Stimulated activated CD4-positive, alpha-beta T cell treated with anti-CD3 and anti-CD28 coated beads, Interleukin-12 subunit alpha, Interleukin-12 subunit beta, amount 100 ng/mL, for 24 hours (primary cell): ENCODE data around the gene UNC5A.

Experiments
- DNase-seq, 2 experiments: peaks; one replicate each; pipeline ENCODE4 v3.0.0-alpha.2; 2020; ENCODE audit warnings: low read depth in 2 of 2

UNC5A gene

GRCh38 chr5:176820937-176821336, 10.6 kb downstream of the UNC5A start:
- DNase-seq = no peak

- DNase-seq = no peak
Observed at GRCh38 chr5:176821441-176821840, 11.1 kb downstream of the UNC5A start.

GRCh38 chr5:176822041-176822792, 11.9 kb downstream of the UNC5A start:
- DNase-seq = no peak

GRCh38 chr5:176822793-176823481, 12.6 kb downstream of the UNC5A start:
- no peak for DNase-seq

- no peak for DNase-seq
Observed at GRCh38 chr5:176823869-176824412, 13.6 kb downstream of the UNC5A start.

- DNase-seq = no peak
Observed at GRCh38 chr5:176824604-176825003, 14.2 kb downstream of the UNC5A start.

GRCh38 chr5:176825234-176825633, 14.9 kb downstream of the UNC5A start:
- no peak for DNase-seq

- DNase-seq = no peak
Observed at GRCh38 chr5:176825957-176826356, 15.6 kb downstream of the UNC5A start.

- DNase-seq = no peak
Observed at GRCh38 chr5:176827736-176828414, 17.5 kb downstream of the UNC5A start.

GRCh38 chr5:176829320-176829719, 19.0 kb downstream of the UNC5A start:
- DNase-seq = no peak

- DNase-seq = no peak
Observed at GRCh38 chr5:176830422-176830994, 20.1 kb downstream of the UNC5A start.

- DNase-seq = no peak
Observed at GRCh38 chr5:176830995-176831423, 20.6 kb downstream of the UNC5A start.

- no peak for DNase-seq
Observed at GRCh38 chr5:176831425-176831824, 21.1 kb downstream of the UNC5A start.

GRCh38 chr5:176832162-176832561, 21.8 kb downstream of the UNC5A start:
- no peak for DNase-seq

- DNase-seq = no peak
Observed at GRCh38 chr5:176833286-176833685, 22.9 kb downstream of the UNC5A start.

- DNase-seq = no peak
Observed at GRCh38 chr5:176835918-176836317, 25.6 kb downstream of the UNC5A start.

GRCh38 chr5:176836811-176837706, 26.7 kb downstream of the UNC5A start:
- no peak for DNase-seq

- DNase-seq = peak; percentile 33 to 69
Observed at GRCh38 chr5:176837707-176838115, 27.4 kb downstream of the UNC5A start.

GRCh38 chr5:176843673-176844072, 33.3 kb downstream of the UNC5A start:
- no peak for DNase-seq

- DNase-seq = no peak
Observed at GRCh38 chr5:176844281-176844680, 33.9 kb downstream of the UNC5A start.
